Measurements from ENCODE around the gene NPAS3. TPM values are rescaled to one million over a fixed set of nuclear protein-coding genes. Genes with fewer than 3 reads are reported as not detected.

Gene NPAS3
- total RNA-seq, 1 experiment from 2014 or later, result 15.6 TPM

DNA sequence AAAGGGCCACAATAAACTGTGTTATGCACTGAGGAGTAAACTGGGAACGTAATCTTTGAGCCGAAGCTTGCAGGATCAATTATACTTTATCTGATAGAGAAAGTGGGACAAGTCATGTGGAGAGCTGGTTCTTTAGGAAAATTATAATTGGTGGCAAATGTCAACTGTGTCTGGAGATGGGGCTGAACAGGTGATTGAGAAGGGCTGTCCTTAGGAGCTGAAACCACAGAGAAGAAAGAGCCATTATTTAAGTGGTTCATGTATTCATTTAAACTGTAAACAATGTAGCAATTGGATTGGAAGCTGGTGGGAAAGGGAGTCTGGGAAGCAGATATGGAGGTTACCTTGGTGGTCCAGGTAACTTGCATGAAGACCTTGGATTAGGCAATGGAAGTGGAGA lies 193.1 kb downstream of the NPAS3 start:
- no peaks in the 10 kb centered on the region for H3K27me3 ChIP-seq (replicated peaks; ENCODE audit: insufficient read depth, low read depth, low read length, poor library complexity)
- no peaks in the 10 kb centered on the region for H3K9me3 ChIP-seq (ENCODE audit: low read depth, low read length, poor library complexity, severe bottlenecking)
- H3K36me3 ChIP-seq (ENCODE audit: insufficient read depth, low read length, poor library complexity, severe bottlenecking), result no peaks in the 10 kb centered on the region
- intact Hi-C loops (cut with micrococcal nuclease; ENCODE audit: unreplicated experiment), result no loop called here
- no peak for DNase-seq (ENCODE audit: low spot score)
- BruUV-seq (replicated peaks), result no TSS peak
- peaks cover 33% of the 10 kb centered on the region for H3K4me1 ChIP-seq (ENCODE audit: insufficient read depth, low read length, poor library complexity, severe bottlenecking)
- POLR2A ChIA-PET (ENCODE audit: low non-redundant PET), result no interaction called here
- H3K27ac ChIP-seq (ENCODE audit: low read depth, low read length, poor library complexity, severe bottlenecking), result no peak overlapping the region
- TF ChIP-seq EZH2 (IDR thresholded peaks at IDR 0.05; ENCODE audit: borderline replicate concordance, low read depth, low read length, poor library complexity, severe bottlenecking), result no peak
- TF ChIP-seq, protein P1, sequence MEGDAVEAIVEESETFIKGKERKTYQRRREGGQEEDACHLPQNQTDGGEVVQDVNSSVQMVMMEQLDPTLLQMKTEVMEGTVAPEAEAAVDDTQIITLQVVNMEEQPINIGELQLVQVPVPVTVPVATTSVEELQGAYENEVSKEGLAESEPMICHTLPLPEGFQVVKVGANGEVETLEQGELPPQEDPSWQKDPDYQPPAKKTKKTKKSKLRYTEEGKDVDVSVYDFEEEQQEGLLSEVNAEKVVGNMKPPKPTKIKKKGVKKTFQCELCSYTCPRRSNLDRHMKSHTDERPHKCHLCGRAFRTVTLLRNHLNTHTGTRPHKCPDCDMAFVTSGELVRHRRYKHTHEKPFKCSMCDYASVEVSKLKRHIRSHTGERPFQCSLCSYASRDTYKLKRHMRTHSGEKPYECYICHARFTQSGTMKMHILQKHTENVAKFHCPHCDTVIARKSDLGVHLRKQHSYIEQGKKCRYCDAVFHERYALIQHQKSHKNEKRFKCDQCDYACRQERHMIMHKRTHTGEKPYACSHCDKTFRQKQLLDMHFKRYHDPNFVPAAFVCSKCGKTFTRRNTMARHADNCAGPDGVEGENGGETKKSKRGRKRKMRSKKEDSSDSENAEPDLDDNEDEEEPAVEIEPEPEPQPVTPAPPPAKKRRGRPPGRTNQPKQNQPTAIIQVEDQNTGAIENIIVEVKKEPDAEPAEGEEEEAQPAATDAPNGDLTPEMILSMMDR (conservative IDR thresholded peaks at IDR 0.05; ENCODE audit: low read depth, low read length), result no peak
- no peak overlapping the region for H3K4me3 ChIP-seq (ENCODE audit: low read depth, low read length, poor library complexity, severe bottlenecking)
- CTCF ChIA-PET, result no interaction called here

DNA sequence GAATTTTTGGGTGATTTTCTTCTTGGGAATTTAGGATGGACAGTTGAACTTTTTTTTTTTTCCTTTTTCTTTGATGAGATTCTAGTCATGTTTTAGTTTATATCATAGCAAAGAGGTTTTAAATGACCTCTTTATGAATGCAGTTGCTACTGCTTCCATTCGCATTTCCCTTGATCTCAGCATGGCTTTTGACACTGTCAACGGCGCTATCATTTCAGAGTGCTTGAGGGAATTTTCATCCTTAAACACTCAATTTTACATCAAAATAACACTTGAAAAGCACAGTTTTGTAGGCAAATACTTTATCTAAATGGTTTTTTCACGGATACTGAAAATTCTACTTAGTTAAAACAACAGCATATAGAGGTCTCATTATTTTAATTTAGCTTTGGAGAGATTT lies 195.5 kb downstream of the NPAS3 start:
- H3K9me3 ChIP-seq (ENCODE audit: low read depth, low read length, poor library complexity, severe bottlenecking), result no peaks in the 10 kb centered on the region
- CTCF ChIA-PET, result no interaction called here
- no peak overlapping the region for H3K27ac ChIP-seq (ENCODE audit: low read depth, low read length, poor library complexity, severe bottlenecking)
- H3K36me3 ChIP-seq (ENCODE audit: insufficient read depth, low read length, poor library complexity, severe bottlenecking), result no peaks in the 10 kb centered on the region
- H3K4me1 ChIP-seq (ENCODE audit: insufficient read depth, low read length, poor library complexity, severe bottlenecking), result peaks cover 10% of the 10 kb centered on the region
- H3K4me3 ChIP-seq (ENCODE audit: low read depth, low read length, poor library complexity, severe bottlenecking), result no peak overlapping the region
- intact Hi-C loops (cut with micrococcal nuclease; ENCODE audit: unreplicated experiment), result no loop called here
- no peak for DNase-seq (ENCODE audit: low spot score)
- TF ChIP-seq, protein P1 (conservative IDR thresholded peaks at IDR 0.05; ENCODE audit: low read depth, low read length), result no peak
- TF ChIP-seq EZH2 (IDR thresholded peaks at IDR 0.05; ENCODE audit: borderline replicate concordance, low read depth, low read length, poor library complexity, severe bottlenecking), result no peak
- POLR2A ChIA-PET (ENCODE audit: low non-redundant PET), result no interaction called here
- no TSS peak for BruUV-seq (replicated peaks)
- no peaks in the 10 kb centered on the region for H3K27me3 ChIP-seq (replicated peaks; ENCODE audit: insufficient read depth, low read depth, low read length, poor library complexity)

DNA sequence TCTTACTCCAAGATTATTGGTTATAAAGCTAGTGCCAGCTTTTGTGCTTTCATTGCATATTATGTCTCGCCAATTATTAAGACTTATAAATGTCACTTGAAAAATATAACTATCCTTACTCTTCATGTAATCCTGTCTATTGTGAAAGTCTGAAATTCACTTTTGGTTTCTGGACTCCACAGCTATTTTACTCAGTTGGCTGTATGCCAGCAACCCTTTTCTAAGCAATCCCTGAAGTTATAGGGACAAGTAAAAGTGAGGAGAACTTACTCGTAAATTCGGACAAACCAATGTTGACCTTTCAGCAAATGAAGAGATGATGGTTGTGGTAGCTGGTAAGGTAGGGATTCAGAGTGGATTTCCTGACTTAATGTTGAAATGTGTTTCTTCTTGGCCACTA lies 196.3 kb downstream of the NPAS3 start:
- CTCF ChIA-PET, result interaction anchor here (0.6 kb wide), 1 partner anchor 160 kb away, joined by 3 read pairs; no protein-coding TSS in a partner anchor
- no peak overlapping the region for H3K4me3 ChIP-seq (ENCODE audit: low read depth, low read length, poor library complexity, severe bottlenecking)

More for the DNA sequence above, 196.3 kb downstream of the NPAS3 start:
- TF ChIP-seq, protein P1 (conservative IDR thresholded peaks at IDR 0.05; ENCODE audit: low read depth, low read length), result no peak
- no peak for TF ChIP-seq EZH2 (IDR thresholded peaks at IDR 0.05; ENCODE audit: borderline replicate concordance, low read depth, low read length, poor library complexity, severe bottlenecking)
- no peaks in the 10 kb centered on the region for H3K9me3 ChIP-seq (ENCODE audit: low read depth, low read length, poor library complexity, severe bottlenecking)
- no peak for DNase-seq (ENCODE audit: low spot score)
- H3K4me1 ChIP-seq (ENCODE audit: insufficient read depth, low read length, poor library complexity, severe bottlenecking), result peaks cover 2% of the 10 kb centered on the region
- H3K27ac ChIP-seq (ENCODE audit: low read depth, low read length, poor library complexity, severe bottlenecking), result no peak overlapping the region
- no peaks in the 10 kb centered on the region for H3K36me3 ChIP-seq (ENCODE audit: insufficient read depth, low read length, poor library complexity, severe bottlenecking)
- H3K27me3 ChIP-seq (replicated peaks; ENCODE audit: insufficient read depth, low read depth, low read length, poor library complexity), result no peaks in the 10 kb centered on the region
- POLR2A ChIA-PET (ENCODE audit: low non-redundant PET), result no interaction called here
- intact Hi-C loops (cut with micrococcal nuclease; ENCODE audit: unreplicated experiment), result no loop called here
- no TSS peak for BruUV-seq (replicated peaks)
